Measurements from ENCODE around the gene KCNJ8. TPM values are rescaled to one million over a fixed set of nuclear protein-coding genes. Genes with fewer than 3 reads are reported as not detected.

Gene KCNJ8
- polyA plus RNA-seq, 2 of the 4 experiments (the other 2 are of a cell fraction), result 0.67 to 0.68 TPM

DNA sequence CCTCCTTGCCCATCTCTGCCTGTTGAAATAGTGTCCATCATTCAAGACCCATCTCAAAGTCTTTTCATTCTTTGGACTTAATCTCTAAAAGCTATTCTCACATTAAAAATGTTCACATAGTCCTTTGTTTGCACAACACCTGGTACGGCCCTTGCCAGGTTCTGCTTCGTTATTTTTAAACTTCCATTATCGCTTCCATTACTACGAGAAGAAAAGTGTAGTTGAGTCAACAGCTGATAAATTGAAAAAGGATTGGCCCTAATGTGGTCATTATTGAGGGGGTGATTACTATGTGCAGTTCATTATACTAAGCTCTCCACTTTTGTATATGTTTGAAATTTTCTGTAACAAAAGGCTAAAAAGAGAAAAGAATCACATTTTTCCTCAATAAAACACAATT is 17.8 kb downstream of the KCNJ8 start:
- FAIRE-seq (no peak), DNase-seq (ENCODE audit: low read depth in 1 of 2, low spot score in 1 of 2) (no peak), ATAC-seq (no peak)
- H3K27ac ChIP-seq, result no peak overlapping the region
- H3K4me3 ChIP-seq, result no peak overlapping the region
- TF ChIP-seq RAD21 (conservative IDR thresholded peaks at IDR 0.05 in 1 of 2, IDR thresholded peaks at IDR 0.05 in 1 of 2) (no peak), RARB (CRISPR knock-in tag; IDR thresholded peaks at IDR 0.05) (no peak), TP53 (CRISPR knock-in tag; IDR thresholded peaks at IDR 0.05) (no peak), NFE2L2 (conservative IDR thresholded peaks at IDR 0.05; ENCODE audit: low read length) (no peak), MAZ (IDR thresholded peaks at IDR 0.05; ENCODE audit: borderline replicate concordance, low read depth, low read length) (no peak), USF2 (IDR thresholded peaks at IDR 0.05) (no peak), KDM1A (IDR thresholded peaks at IDR 0.05; ENCODE audit: low read depth) (no peak), EHF (CRISPR knock-in tag; IDR thresholded peaks at IDR 0.05) (no peak), TFCP2L1 (CRISPR knock-in tag; IDR thresholded peaks at IDR 0.05) (no peak), HOXB13 (CRISPR knock-in tag; IDR thresholded peaks at IDR 0.05; ENCODE audit: low read depth) (no peak), NR3C1 (IDR thresholded peaks at IDR 0.05) (no peak)
- TF ChIP-seq, protein P1, sequence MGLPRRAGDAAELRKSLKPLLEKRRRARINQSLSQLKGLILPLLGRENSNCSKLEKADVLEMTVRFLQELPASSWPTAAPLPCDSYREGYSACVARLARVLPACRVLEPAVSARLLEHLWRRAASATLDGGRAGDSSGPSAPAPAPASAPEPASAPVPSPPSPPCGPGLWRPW (IDR thresholded peaks at IDR 0.05), result no peak
- no peaks in the 10 kb centered on the region for H3K9me3 ChIP-seq
- no peaks in the 10 kb centered on the region for H3K4me1 ChIP-seq
- CTCF ChIA-PET, result no interaction called here
- POLR2A ChIA-PET, result no interaction called here
- 86% methylated on average over 4 of the region's 4 CpGs for WGBS (ENCODE audit: missing lambda C conversion rate)
- H3K4me2 ChIP-seq, result no peak overlapping the region

GRCh38 chr12:21751517-21751916 is 23.0 kb downstream of the KCNJ8 start:
- TF ChIP-seq BCL3 (IDR thresholded peaks at IDR 0.05), result no peak
- no peak for TF ChIP-seq NFE2L2 (conservative IDR thresholded peaks at IDR 0.05; ENCODE audit: low read length)
- no peak for TF ChIP-seq NR3C1 (IDR thresholded peaks at IDR 0.05)
- TF ChIP-seq KDM5A (IDR thresholded peaks at IDR 0.05), result no peak
- no peak for TF ChIP-seq EHF (CRISPR knock-in tag; IDR thresholded peaks at IDR 0.05)
- TF ChIP-seq RCOR1 (IDR thresholded peaks at IDR 0.05; ENCODE audit: low read depth, low read length), result no peak
- no peak for TF ChIP-seq SMC3 (IDR thresholded peaks at IDR 0.05)
- no peak for TF ChIP-seq ZFP36 (IDR thresholded peaks at IDR 0.05; ENCODE audit: borderline replicate concordance, partially characterized antibody)
- TF ChIP-seq ZSCAN20 (CRISPR knock-in tag; IDR thresholded peaks at IDR 0.05), result no peak
- no peak for TF ChIP-seq CHD2 (IDR thresholded peaks at IDR 0.05; ENCODE audit: low read length, partially characterized antibody)
- TF ChIP-seq BHLHE40 (IDR thresholded peaks at IDR 0.05; ENCODE audit: low read depth, low read length), result no peak
- TF ChIP-seq MAX (IDR thresholded peaks at IDR 0.05), result no peak
- TF ChIP-seq, protein P2, sequence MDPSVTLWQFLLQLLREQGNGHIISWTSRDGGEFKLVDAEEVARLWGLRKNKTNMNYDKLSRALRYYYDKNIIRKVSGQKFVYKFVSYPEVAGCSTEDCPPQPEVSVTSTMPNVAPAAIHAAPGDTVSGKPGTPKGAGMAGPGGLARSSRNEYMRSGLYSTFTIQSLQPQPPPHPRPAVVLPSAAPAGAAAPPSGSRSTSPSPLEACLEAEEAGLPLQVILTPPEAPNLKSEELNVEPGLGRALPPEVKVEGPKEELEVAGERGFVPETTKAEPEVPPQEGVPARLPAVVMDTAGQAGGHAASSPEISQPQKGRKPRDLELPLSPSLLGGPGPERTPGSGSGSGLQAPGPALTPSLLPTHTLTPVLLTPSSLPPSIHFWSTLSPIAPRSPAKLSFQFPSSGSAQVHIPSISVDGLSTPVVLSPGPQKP (IDR thresholded peaks at IDR 0.05; ENCODE audit: low read depth, low read length), result no peak
- WGBS (ENCODE audit: missing lambda C conversion rate), result 26% methylated on average over 4 of the region's 4 CpGs
- ChIA-PET POLR2A (no interaction called here), CTCF (interaction anchor here (1.0 to 1.8 kb wide), 2 partner anchors 15 to 72 kb away, joined by 4 read pairs; no protein-coding TSS in a partner anchor)
- FAIRE-seq, result no peak
- Histone ChIP-seq H3K4me3 (no peak overlapping the region), H3K9me3 (no peaks in the 10 kb centered on the region), H3K4me2 (no peak overlapping the region), H3K4me1 (no peaks in the 10 kb centered on the region), H3K27ac (no peak overlapping the region)
- DNase-seq (ENCODE audit: low read depth in 1 of 2, low spot score in 1 of 2), result no peak
- no peak for ATAC-seq

- FAIRE-seq (no peak), ATAC-seq (no peak), DNase-seq (ENCODE audit: low read depth in 1 of 2, low spot score in 1 of 2) (no peak)
- 42% methylated on average over 6 of the region's 6 CpGs for WGBS (ENCODE audit: missing lambda C conversion rate)
- ChIA-PET CTCF (no interaction called here), POLR2A (no interaction called here)
- Histone ChIP-seq H3K27ac (no peak overlapping the region), H3K4me1 (no peaks in the 10 kb centered on the region), H3K4me2 (no peak overlapping the region), H3K9me3 (peaks cover 5% of the 10 kb centered on the region; the same call in 2 of the 3 replicates), H3K4me3 (no peak overlapping the region)
- TF ChIP-seq POLR2AphosphoS2 (conservative IDR thresholded peaks at IDR 0.05; ENCODE audit: low read length) (no peak), TP53 (CRISPR knock-in tag; IDR thresholded peaks at IDR 0.05) (no peak), RAD21 (conservative IDR thresholded peaks at IDR 0.05 in 1 of 2, IDR thresholded peaks at IDR 0.05 in 1 of 2) (no peak), SMC3 (IDR thresholded peaks at IDR 0.05) (no peak), HEYL (CRISPR knock-in tag; IDR thresholded peaks at IDR 0.05) (no peak), CHD4 (IDR thresholded peaks at IDR 0.05; ENCODE audit: borderline replicate concordance) (no peak)
- TF ChIP-seq, protein P3, sequence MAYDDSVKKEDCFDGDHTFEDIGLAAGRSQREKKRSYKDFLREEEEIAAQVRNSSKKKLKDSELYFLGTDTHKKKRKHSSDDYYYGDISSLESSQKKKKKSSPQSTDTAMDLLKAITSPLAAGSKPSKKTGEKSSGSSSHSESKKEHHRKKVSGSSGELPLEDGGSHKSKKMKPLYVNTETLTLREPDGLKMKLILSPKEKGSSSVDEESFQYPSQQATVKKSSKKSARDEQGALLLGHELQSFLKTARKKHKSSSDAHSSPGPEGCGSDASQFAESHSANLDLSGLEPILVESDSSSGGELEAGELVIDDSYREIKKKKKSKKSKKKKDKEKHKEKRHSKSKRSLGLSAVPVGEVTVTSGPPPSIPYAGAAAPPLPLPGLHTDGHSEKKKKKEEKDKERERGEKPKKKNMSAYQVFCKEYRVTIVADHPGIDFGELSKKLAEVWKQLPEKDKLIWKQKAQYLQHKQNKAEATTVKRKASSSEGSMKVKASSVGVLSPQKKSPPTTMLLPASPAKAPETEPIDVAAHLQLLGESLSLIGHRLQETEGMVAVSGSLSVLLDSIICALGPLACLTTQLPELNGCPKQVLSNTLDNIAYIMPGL (CRISPR knock-in tag; IDR thresholded peaks at IDR 0.05; ENCODE audit: borderline replicate concordance), result no peak
Measured at GRCh38 chr12:21745258-21745657, 29.2 kb downstream of the KCNJ8 start.

Data from A549 (cell line).